ENCODE measurements around the gene GNAI2. TPM values are rescaled to one million over a fixed set of nuclear protein-coding genes. Genes with fewer than 3 reads are reported as not detected.

The GNAI2 gene
- polyA plus RNA-seq, 1 donor (not counting 4 experiments of a cell fraction or from before 2014, with no cell fraction given): 268 TPM

GRCh38 chr3:50259432-50260026, 23.5 kb downstream of the GNAI2 start:
- Histone ChIP-seq H3K36me3 (ENCODE audit: control insufficient read depth in 2 of 2, extremely low read depth in 1 of 2, insufficient read depth in 2 of 2, low read length in 2 of 2) (peaks cover 19 to 20% of the 10 kb centered on the region in 2 experiments), H3K27ac (ENCODE audit: control insufficient read depth, insufficient read depth, low read length) (peak overlapping the region; percentile 20), H3K79me2 (ENCODE audit: control insufficient read depth, insufficient read depth, low read length) (no peaks in the 10 kb centered on the region), H3K9me3 (ENCODE audit: control insufficient read depth, low read depth, low read length) (no peaks in the 10 kb centered on the region), H2AFZ (ENCODE audit: control insufficient read depth, low read length) (no peak overlapping the region), H3K4me2 (ENCODE audit: control insufficient read depth, extremely low read depth, insufficient read depth, low read depth, low read length) (peak overlapping the region; percentile 41), H3K9ac (ENCODE audit: control insufficient read depth, extremely low read depth, insufficient read depth, low read length) (peak overlapping the region; percentile 83), H3K4me1 (ENCODE audit: control insufficient read depth, extremely low read depth, insufficient read depth, low read length) (peaks cover 28% of the 10 kb centered on the region), H4K20me1 (ENCODE audit: control insufficient read depth, extremely low read depth, insufficient read depth, low read length) (no peaks in the 10 kb centered on the region), H3K27me3 (ENCODE audit: control insufficient read depth, extremely low read depth, insufficient read depth, low read length) (no peaks in the 10 kb centered on the region), H3K4me3 (ENCODE audit: control insufficient read depth in 2 of 3, extremely low read depth in 1 of 3, insufficient read depth in 2 of 3, low read depth in 1 of 3, low read length in 3 of 3) (no peak overlapping the region), H3K9me1 (ENCODE audit: control insufficient read depth, extremely low read depth, insufficient read depth, low read length) (no peaks in the 10 kb centered on the region)
- TF ChIP-seq EZH2 (IDR thresholded peaks at IDR 0.05; ENCODE audit: low read length): no peak
- no peak for TF ChIP-seq CTCF (optimal IDR thresholded peaks at IDR 0.05 in 1 of 3, IDR thresholded peaks at IDR 0.05 in 1 of 3, conservative IDR thresholded peaks at IDR 0.05 in 1 of 3; ENCODE audit: extremely low read depth in 1 of 3, insufficient read depth in 2 of 3, low read length in 3 of 3)
- DNase-seq (ENCODE audit: low read depth, low spot score) (no peak), FAIRE-seq (no peak)
- dilution Hi-C loops (cut with MboI; ENCODE audit: extremely low pct_ligation_motif_present, low sequenced_read_pairs): no loop called here

- Histone ChIP-seq H3K27me3 (ENCODE audit: control insufficient read depth, extremely low read depth, insufficient read depth, low read length) (no peaks in the 10 kb centered on the region), H3K9me3 (ENCODE audit: control insufficient read depth, low read depth, low read length) (no peaks in the 10 kb centered on the region), H3K36me3 (ENCODE audit: control insufficient read depth in 2 of 2, extremely low read depth in 1 of 2, insufficient read depth in 2 of 2, low read length in 2 of 2) (peaks cover 19 to 20% of the 10 kb centered on the region in 2 experiments), H3K4me1 (ENCODE audit: control insufficient read depth, extremely low read depth, insufficient read depth, low read length) (peaks cover 27% of the 10 kb centered on the region), H3K79me2 (ENCODE audit: control insufficient read depth, insufficient read depth, low read length) (no peaks in the 10 kb centered on the region), H2AFZ (ENCODE audit: control insufficient read depth, low read length) (peak overlapping the region; percentile 6), H3K9ac (ENCODE audit: control insufficient read depth, extremely low read depth, insufficient read depth, low read length) (peak overlapping the region; percentile 83), H3K4me2 (ENCODE audit: control insufficient read depth, extremely low read depth, insufficient read depth, low read depth, low read length) (peak overlapping the region; percentile 71), H3K27ac (ENCODE audit: control insufficient read depth, insufficient read depth, low read length) (peak overlapping the region; percentile 56), H3K9me1 (ENCODE audit: control insufficient read depth, extremely low read depth, insufficient read depth, low read length) (no peaks in the 10 kb centered on the region), H4K20me1 (ENCODE audit: control insufficient read depth, extremely low read depth, insufficient read depth, low read length) (no peaks in the 10 kb centered on the region), H3K4me3 (ENCODE audit: control insufficient read depth in 2 of 3, extremely low read depth in 1 of 3, insufficient read depth in 2 of 3, low read depth in 1 of 3, low read length in 3 of 3) (peak overlapping the region; percentile 39 to 53 (median 51))
- no peak for DNase-seq (ENCODE audit: low read depth, low spot score)
- TF ChIP-seq CTCF (optimal IDR thresholded peaks at IDR 0.05 in 1 of 3, IDR thresholded peaks at IDR 0.05 in 1 of 3, conservative IDR thresholded peaks at IDR 0.05 in 1 of 3; ENCODE audit: extremely low read depth in 1 of 3, insufficient read depth in 2 of 3, low read length in 3 of 3) (peak in 2 of 3 experiments; percentile 67 to 92), EZH2 (IDR thresholded peaks at IDR 0.05; ENCODE audit: low read length) (no peak)
- no peak for FAIRE-seq
- dilution Hi-C loops (cut with MboI; ENCODE audit: extremely low pct_ligation_motif_present, low sequenced_read_pairs): no loop called here
Observed at GRCh38 chr3:50260027-50260941, 24.3 kb downstream of the GNAI2 start.
